ENCODE data around the gene MICA.
"Not testable (repeated sequence)": the region's sequence is repeated elsewhere in the genome, so short reads cannot be mapped to it uniquely, and the experiment has no call there.

Gene MICA

DNA sequence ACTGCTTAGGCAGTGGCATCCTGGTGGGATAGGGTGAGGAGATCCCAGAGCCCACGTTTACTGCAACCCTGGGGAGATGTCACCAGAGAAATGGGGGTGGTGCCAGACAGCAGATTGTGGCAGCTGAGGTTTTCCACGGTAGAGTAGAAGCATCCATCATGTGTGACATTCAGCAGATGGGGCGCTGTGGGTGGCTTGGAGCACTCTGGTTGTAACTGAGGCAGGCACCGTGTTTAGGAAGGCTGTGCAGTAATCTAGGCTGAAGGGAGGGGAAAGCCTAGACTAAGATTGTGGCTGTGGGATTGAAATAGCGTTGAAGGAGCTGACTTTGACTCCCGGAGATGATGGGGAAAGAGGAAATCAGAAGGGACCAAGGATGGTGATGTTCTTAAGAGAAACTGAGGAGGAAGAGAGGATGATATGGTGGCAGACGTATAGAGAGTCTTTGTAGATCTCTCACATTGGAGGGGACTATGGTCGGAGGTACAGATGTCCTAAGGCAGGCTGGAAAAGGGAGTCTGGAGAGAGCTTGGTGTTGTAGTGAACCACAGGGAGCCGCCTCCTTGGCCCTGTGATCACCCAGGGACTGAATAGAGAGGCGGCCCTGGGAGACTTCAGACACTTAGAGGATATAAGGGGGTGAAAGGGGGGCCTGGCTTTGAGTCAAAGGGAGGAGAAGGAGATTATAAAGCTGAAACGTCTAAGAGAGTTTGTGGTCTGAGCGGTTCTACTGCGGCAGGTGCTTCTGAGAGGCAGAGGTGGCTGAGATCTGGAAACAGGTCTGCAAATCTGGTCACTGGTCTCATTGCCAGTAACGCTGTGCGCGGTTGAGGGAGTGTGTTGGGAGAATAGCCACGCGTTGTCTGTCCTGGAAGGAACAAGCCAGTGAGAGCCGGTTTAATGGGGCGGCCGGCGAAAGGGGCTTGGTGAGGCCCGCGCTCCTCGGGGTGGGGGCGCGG, 792 bp upstream of the MICA start:
- TF ChIP-seq LEF1 (IDR thresholded peaks at IDR 0.05; ENCODE audit: borderline replicate concordance): no peak
- TF ChIP-seq NFRKB (IDR thresholded peaks at IDR 0.05): no peak
- TF ChIP-seq HDGF (IDR thresholded peaks at IDR 0.05; ENCODE audit: borderline replicate concordance): no peak
- no peak for TF ChIP-seq BHLHE40 (IDR thresholded peaks at IDR 0.05; ENCODE audit: borderline replicate concordance)
- no peak for TF ChIP-seq L3MBTL2 (conservative IDR thresholded peaks at IDR 0.05)
- TF ChIP-seq FOXK2 (IDR thresholded peaks at IDR 0.05): no peak
- ChIA-PET CTCF (interaction anchor here (1.4 kb wide), 1 partner anchor 196 kb away, joined by 7 read pairs; no protein-coding TSS in a partner anchor), POLR2A (interaction anchor here (1.0 to 1.4 kb wide), 2 partner anchors 23 to 659 kb away, joined by 3 read pairs; partner anchors contain the start of gene IER3)
- DNase-seq (ENCODE audit: extremely low spot score): no peak

DNA sequence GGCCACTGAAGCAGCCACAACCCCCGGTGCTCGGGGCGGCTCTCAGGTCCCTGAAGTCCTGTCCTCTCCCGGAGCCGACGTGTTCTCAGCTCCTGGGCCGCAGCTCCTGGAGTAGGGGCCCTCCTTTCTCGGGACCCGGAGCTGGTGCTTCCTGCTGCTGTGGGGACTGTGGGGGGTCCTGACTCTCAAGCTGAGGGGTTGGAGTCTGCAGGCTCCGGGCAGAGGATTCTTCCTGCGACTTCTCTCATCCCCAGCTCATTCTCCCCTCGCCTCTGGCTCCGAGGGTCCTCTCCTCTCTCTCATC, 618 bp downstream of the MICA start:
- CTCF ChIA-PET: interaction anchor here (0.7 to 1.4 kb wide), 2 partner anchors 38 to 243 kb away, joined by 4 to 6 read pairs; no protein-coding TSS in a partner anchor
- POLR2A ChIA-PET: interaction anchor here (1.0 to 1.4 kb wide), 2 partner anchors 24 to 138 kb away, joined by 3 read pairs; partner anchors contain the start of gene DDX39B
- DNase-seq (ENCODE audit: extremely low spot score): not testable (repeated sequence)

DNA sequence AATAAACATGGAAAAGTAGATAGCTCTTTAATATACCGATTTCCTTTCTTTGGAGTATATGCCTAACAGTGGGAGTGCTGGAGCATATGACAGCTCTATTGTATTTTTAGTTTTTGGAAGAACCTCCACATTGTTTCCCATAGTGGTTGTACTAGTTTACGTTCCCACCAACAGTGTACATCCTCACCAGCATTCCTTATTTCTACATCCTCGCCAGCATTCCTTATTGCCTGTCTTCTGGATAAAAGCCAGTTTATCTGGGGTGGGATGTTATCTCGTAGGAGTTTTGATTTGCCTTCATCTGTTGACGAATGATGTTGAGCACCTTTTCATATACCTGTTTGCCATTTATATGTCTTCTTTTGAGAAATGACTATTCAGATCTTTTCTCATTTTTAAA, 2.6 kb downstream of the MICA start:
- ChIA-PET POLR2A (no interaction called here), CTCF (no interaction called here)
- TF ChIP-seq FOXM1 (IDR thresholded peaks at IDR 0.05; ENCODE audit: borderline replicate concordance) (no peak), SUZ12 (IDR thresholded peaks at IDR 0.05) (no peak), L3MBTL2 (conservative IDR thresholded peaks at IDR 0.05) (no peak), FOXA1 (IDR thresholded peaks at IDR 0.05) (no peak), ELF4 (IDR thresholded peaks at IDR 0.05) (no peak), LEF1 (IDR thresholded peaks at IDR 0.05; ENCODE audit: borderline replicate concordance) (no peak), ZNF384 (IDR thresholded peaks at IDR 0.05) (no peak), ARNT (IDR thresholded peaks at IDR 0.05) (no peak), FOXK2 (IDR thresholded peaks at IDR 0.05) (no peak), CTBP1 (IDR thresholded peaks at IDR 0.05; ENCODE audit: borderline replicate concordance) (no peak), BHLHE40 (IDR thresholded peaks at IDR 0.05; ENCODE audit: borderline replicate concordance) (no peak), SP1 (IDR thresholded peaks at IDR 0.05) (no peak), HDGF (IDR thresholded peaks at IDR 0.05; ENCODE audit: borderline replicate concordance) (no peak), TARDBP (IDR thresholded peaks at IDR 0.05) (no peak)
- TF ChIP-seq, protein P1, sequence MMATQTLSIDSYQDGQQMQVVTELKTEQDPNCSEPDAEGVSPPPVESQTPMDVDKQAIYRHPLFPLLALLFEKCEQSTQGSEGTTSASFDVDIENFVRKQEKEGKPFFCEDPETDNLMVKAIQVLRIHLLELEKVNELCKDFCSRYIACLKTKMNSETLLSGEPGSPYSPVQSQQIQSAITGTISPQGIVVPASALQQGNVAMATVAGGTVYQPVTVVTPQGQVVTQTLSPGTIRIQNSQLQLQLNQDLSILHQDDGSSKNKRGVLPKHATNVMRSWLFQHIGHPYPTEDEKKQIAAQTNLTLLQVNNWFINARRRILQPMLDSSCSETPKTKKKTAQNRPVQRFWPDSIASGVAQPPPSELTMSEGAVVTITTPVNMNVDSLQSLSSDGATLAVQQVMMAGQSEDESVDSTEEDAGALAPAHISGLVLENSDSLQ (IDR thresholded peaks at IDR 0.05): no peak
- DNase-seq (ENCODE audit: extremely low spot score): no peak

DNA sequence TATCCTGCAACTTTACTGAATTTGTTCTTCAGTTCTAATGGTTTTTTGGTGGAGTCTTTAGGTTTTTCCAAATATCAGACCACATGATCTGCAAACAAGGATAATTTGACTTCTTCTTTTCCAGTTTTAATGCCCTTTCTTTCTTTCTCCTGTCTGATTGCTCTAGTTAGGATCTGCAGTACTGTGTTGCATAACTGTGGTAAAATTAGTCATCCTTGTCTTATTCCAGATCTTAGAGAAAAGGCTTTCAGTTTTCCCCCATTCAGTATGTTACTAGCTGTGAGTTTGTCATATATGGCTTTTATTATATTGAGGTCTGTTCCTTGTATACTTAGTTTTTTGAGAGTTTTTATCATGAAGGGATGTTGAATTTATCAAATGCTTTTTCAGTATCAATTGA, 4.3 kb downstream of the MICA start:
- CTCF ChIA-PET: no interaction called here
- DNase-seq (ENCODE audit: extremely low spot score): no peak
- TF ChIP-seq L3MBTL2 (conservative IDR thresholded peaks at IDR 0.05) (no peak), NFRKB (IDR thresholded peaks at IDR 0.05) (no peak), ARNT (IDR thresholded peaks at IDR 0.05) (no peak), TARDBP (IDR thresholded peaks at IDR 0.05) (no peak), CTBP1 (IDR thresholded peaks at IDR 0.05; ENCODE audit: borderline replicate concordance) (no peak), SUZ12 (IDR thresholded peaks at IDR 0.05) (no peak), BHLHE40 (IDR thresholded peaks at IDR 0.05; ENCODE audit: borderline replicate concordance) (no peak), HDGF (IDR thresholded peaks at IDR 0.05; ENCODE audit: borderline replicate concordance) (no peak), FOXK2 (IDR thresholded peaks at IDR 0.05) (no peak), FOXM1 (IDR thresholded peaks at IDR 0.05; ENCODE audit: borderline replicate concordance) (no peak), ZNF384 (IDR thresholded peaks at IDR 0.05) (no peak), ELF4 (IDR thresholded peaks at IDR 0.05) (no peak), SP1 (IDR thresholded peaks at IDR 0.05) (no peak), FOXA1 (IDR thresholded peaks at IDR 0.05) (no peak)
- TF ChIP-seq, protein P1 (IDR thresholded peaks at IDR 0.05): no peak
- POLR2A ChIA-PET: interaction anchor here (1.3 kb wide), 1 partner anchor 10 kb away, joined by 3 read pairs; no protein-coding TSS in a partner anchor

DNA sequence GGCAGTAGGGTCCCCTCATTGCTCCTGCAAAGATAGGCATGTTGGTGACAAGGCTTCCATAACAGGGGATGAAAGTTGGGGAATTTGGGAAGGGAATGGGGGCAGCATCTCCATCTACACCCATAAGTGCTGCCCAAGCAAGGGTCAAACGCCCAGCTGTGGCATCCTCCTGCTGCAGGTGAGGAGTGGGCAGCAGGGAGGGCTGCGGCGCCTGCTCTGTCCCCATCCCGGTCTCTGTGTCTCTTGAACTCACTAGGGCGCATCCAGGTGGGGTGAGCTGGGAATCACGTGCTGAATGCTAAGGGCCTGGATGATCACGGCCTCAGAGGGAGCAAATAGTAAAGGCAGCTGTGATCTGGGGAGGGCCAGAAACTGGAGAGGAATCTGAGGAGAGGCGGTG, 9.1 kb downstream of the MICA start:
- no peak for TF ChIP-seq BHLHE40 (IDR thresholded peaks at IDR 0.05; ENCODE audit: borderline replicate concordance)
- no peak for TF ChIP-seq ARNT (IDR thresholded peaks at IDR 0.05)
- TF ChIP-seq HDGF (IDR thresholded peaks at IDR 0.05; ENCODE audit: borderline replicate concordance): no peak
- TF ChIP-seq ZNF384 (IDR thresholded peaks at IDR 0.05): no peak
- TF ChIP-seq SP1 (IDR thresholded peaks at IDR 0.05): no peak
- no peak for TF ChIP-seq L3MBTL2 (conservative IDR thresholded peaks at IDR 0.05)
- no peak for TF ChIP-seq TARDBP (IDR thresholded peaks at IDR 0.05)
- TF ChIP-seq ELF4 (IDR thresholded peaks at IDR 0.05): no peak
- TF ChIP-seq FOXA1 (IDR thresholded peaks at IDR 0.05): no peak
- TF ChIP-seq FOXM1 (IDR thresholded peaks at IDR 0.05; ENCODE audit: borderline replicate concordance): no peak
- no peak for TF ChIP-seq LEF1 (IDR thresholded peaks at IDR 0.05; ENCODE audit: borderline replicate concordance)
- TF ChIP-seq, protein P1 (IDR thresholded peaks at IDR 0.05): no peak
- TF ChIP-seq SUZ12 (IDR thresholded peaks at IDR 0.05): no peak
- no peak for TF ChIP-seq FOXK2 (IDR thresholded peaks at IDR 0.05)
- TF ChIP-seq NFRKB (IDR thresholded peaks at IDR 0.05): no peak
- TF ChIP-seq CTBP1 (IDR thresholded peaks at IDR 0.05; ENCODE audit: borderline replicate concordance): no peak
- CTCF ChIA-PET: no interaction called here
- DNase-seq (ENCODE audit: extremely low spot score): no peak
- POLR2A ChIA-PET: no interaction called here

DNA sequence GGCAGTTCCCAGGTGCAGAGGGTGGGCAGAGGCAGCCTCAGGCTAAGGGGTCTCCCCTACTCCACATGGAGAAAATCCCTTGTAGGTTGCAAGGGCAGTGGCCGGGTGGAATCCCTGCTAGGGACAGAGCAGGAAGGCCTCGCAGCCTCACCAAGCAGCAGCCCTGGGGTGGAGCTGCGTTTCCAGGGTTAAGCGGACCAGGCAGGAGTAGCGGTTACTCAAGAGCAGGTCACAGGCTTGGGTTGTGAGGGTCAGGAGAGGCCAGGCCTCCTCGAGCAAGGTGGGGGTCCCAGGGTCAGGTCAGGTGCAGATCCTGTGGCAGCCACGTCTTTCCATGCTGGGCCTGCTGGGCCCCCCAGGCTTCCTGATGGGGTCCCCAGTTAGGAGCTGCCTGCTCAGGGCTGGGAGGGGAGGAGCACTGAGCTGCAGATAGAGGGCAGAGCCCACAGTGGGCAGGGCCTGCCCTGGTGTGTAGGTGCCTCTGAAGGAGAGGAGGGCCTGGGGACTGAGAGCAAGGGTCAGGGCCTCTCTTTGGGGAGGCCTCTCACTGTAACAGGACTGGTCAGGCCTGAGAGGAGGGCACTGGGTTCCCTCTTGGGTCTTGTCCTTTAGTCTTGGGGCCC, 10.9 kb downstream of the MICA start:
- CTCF ChIA-PET; POLR2A ChIA-PET; DNase-seq (ENCODE audit: extremely low spot score): not testable (repeated sequence)

All from HEK293T (cell line).